HG02840 (cell line): Measurements from ENCODE around the gene IL36A.

ENCODE experiments used
- ATAC-seq: cut with Tn5 transposase; IDR thresholded peaks from one replicate; pipeline ENCODE4 v1.9.1; 2021; ENCODE audit warnings: mild to moderate bottlenecking, moderate library complexity, moderate number of reproducible peaks; ENCODE audit not compliant: unreplicated experiment, low FRiP score

IL36A gene

GRCh38 chr2:113000436-113000835 is 4.8 kb upstream of the IL36A start:
- ATAC-seq: no peak

- no peak for ATAC-seq
Observed at GRCh38 chr2:113002677-113003076, 2.6 kb upstream of the IL36A start.

- no peak for ATAC-seq
Observed at GRCh38 chr2:113007250-113007649, 2.0 kb downstream of the IL36A start.

- ATAC-seq: no peak
Observed at GRCh38 chr2:113009622-113010021, 4.4 kb downstream of the IL36A start.

- no peak for ATAC-seq
Observed at GRCh38 chr2:113010088-113010487, 4.8 kb downstream of the IL36A start.

GRCh38 chr2:113011108-113011507 is 5.8 kb downstream of the IL36A start:
- ATAC-seq: no peak

- no peak for ATAC-seq
Observed at GRCh38 chr2:113012436-113013335, 7.4 kb downstream of the IL36A start.

- ATAC-seq: no peak
Observed at GRCh38 chr2:113013336-113013661, 8.0 kb downstream of the IL36A start.

GRCh38 chr2:113014067-113014466 is 8.8 kb downstream of the IL36A start:
- ATAC-seq: no peak

GRCh38 chr2:113015042-113015441 is 9.8 kb downstream of the IL36A start:
- ATAC-seq: no peak

GRCh38 chr2:113015655-113016054 is 10.4 kb downstream of the IL36A start:
- ATAC-seq: no peak

GRCh38 chr2:113018509-113018908 is 13.2 kb downstream of the IL36A start:
- ATAC-seq: no peak

- no peak for ATAC-seq
Observed at GRCh38 chr2:113021312-113021711, 16.1 kb downstream of the IL36A start.

GRCh38 chr2:113024764-113025163 is 19.5 kb downstream of the IL36A start:
- ATAC-seq: no peak

- no peak for ATAC-seq
Observed at GRCh38 chr2:113025737-113026136, 20.5 kb downstream of the IL36A start.

GRCh38 chr2:113027691-113028090 is 22.4 kb downstream of the IL36A start:
- ATAC-seq: no peak

GRCh38 chr2:113028112-113028511 is 22.9 kb downstream of the IL36A start:
- no peak for ATAC-seq

GRCh38 chr2:113032737-113033136 is 27.5 kb downstream of the IL36A start:
- ATAC-seq: no peak

GRCh38 chr2:113034016-113034415 is 28.8 kb downstream of the IL36A start:
- no peak for ATAC-seq

- no peak for ATAC-seq
Observed at GRCh38 chr2:113036763-113037162, 31.5 kb downstream of the IL36A start.

- ATAC-seq: no peak
Observed at GRCh38 chr2:113038291-113038690, 33.0 kb downstream of the IL36A start.

- ATAC-seq: no peak
Observed at GRCh38 chr2:113039158-113039557, 33.9 kb downstream of the IL36A start.
